HepG2 (cell line): Measurements from ENCODE around the gene ARHGEF4. TPM values are rescaled to one million over a fixed set of nuclear protein-coding genes. Genes with fewer than 3 reads are reported as not detected.

Source experiments
- BORCS8-MEF2B ChIP-seq: sonication (generic); formaldehyde crosslinking; IDR thresholded peaks from 2 replicates; pipeline ENCODE4 v1.8.0; 2022; ENCODE audit warnings: mild to moderate bottlenecking, missing genetic modification reagents
- DR1 ChIP-seq: sonication (generic); formaldehyde crosslinking; IDR thresholded peaks from 2 replicates; pipeline ENCODE4 v1.8.0; 2021; ENCODE audit warnings: mild to moderate bottlenecking, missing genetic modification reagents, inconsistent platforms
- ELF1 ChIP-seq: sonication (generic); formaldehyde crosslinking; IDR thresholded peaks from 2 replicates; pipeline ENCODE4 v1.4.0; 2020; ENCODE audit warnings: missing genetic modification reagents
- ELF3 ChIP-seq: IDR thresholded peaks from 2 replicates; pipeline ENCODE4 v1.6.1; 2016; ENCODE audit warnings: missing genetic modification reagents, missing compliant biosample characterization
- ESRRA ChIP-seq: sonication (generic); formaldehyde crosslinking; IDR thresholded peaks from 2 replicates; pipeline ENCODE4 v1.5.1; 2020; ENCODE audit warnings: mild to moderate bottlenecking, low read depth, missing genetic modification reagents
- ETV5 ChIP-seq: IDR thresholded peaks from 2 replicates; pipeline ENCODE4 v1.6.1; 2018; ENCODE audit warnings: missing biosample characterization, missing genetic modification reagents, inconsistent platforms, borderline replicate concordance
- FOSL1 ChIP-seq: sonication (generic); formaldehyde crosslinking; IDR thresholded peaks from 2 replicates; pipeline ENCODE4 v1.9.0; 2021; ENCODE audit warnings: missing genetic modification reagents, borderline replicate concordance
- GABPA ChIP-seq, 2 experiments: IDR thresholded peaks; 2 replicates each; pipeline ENCODE4 v1.6.1; 2011 to 2016; ENCODE audit warnings: low read depth in 2 of 2, low read length in 1 of 2, missing biosample characterization in 1 of 2, missing genetic modification characterization in 1 of 2
- GABPB1 ChIP-seq: IDR thresholded peaks from 2 replicates; pipeline ENCODE4 v1.6.1; 2016; ENCODE audit warnings: mild to moderate bottlenecking, missing genetic modification reagents, moderate library complexity, missing compliant biosample characterization
- MTA1 ChIP-seq: sonication (generic); formaldehyde crosslinking; IDR thresholded peaks from 2 replicates; pipeline ENCODE4 v1.4.0; 2020; ENCODE audit warnings: missing genetic modification reagents, mild to moderate bottlenecking, borderline replicate concordance
- MYNN ChIP-seq: sonication (generic); formaldehyde crosslinking; IDR thresholded peaks from 2 replicates; pipeline ENCODE4 v1.4.0; 2020; ENCODE audit warnings: mild to moderate bottlenecking, low read depth, missing genetic modification reagents
- NCOA2 ChIP-seq: sonication (generic); formaldehyde crosslinking; IDR thresholded peaks from 2 replicates; pipeline ENCODE4 v1.8.0; 2022; ENCODE audit warnings: inconsistent platforms
- NFE2 ChIP-seq: sonication (generic); formaldehyde crosslinking; IDR thresholded peaks from 2 replicates; pipeline ENCODE4 v1.4.0; 2020; ENCODE audit warnings: missing genetic modification reagents
- NR2F6 ChIP-seq, 2 experiments: IDR thresholded peaks; 2 replicates each; pipeline ENCODE4 v1.6.1; 2016; ENCODE audit warnings: antibody characterized with exemption in 1 of 2, mild to moderate bottlenecking in 1 of 2
- RBFOX2 ChIP-seq: fragments of 200-400 bp; formaldehyde crosslinking; IDR thresholded peaks from 2 replicates; pipeline ENCODE4 v1.6.1; 2017; ENCODE audit warnings: low read depth, mild to moderate bottlenecking, low read length
- RFXAP ChIP-seq: sonication (generic); formaldehyde crosslinking; IDR thresholded peaks from 2 replicates; pipeline ENCODE4 v1.4.0; 2020; ENCODE audit warnings: missing genetic modification reagents, borderline replicate concordance
- RORA ChIP-seq: sonication (generic); formaldehyde crosslinking; IDR thresholded peaks from 2 replicates; pipeline ENCODE4 v1.5.0; 2020; ENCODE audit warnings: mild to moderate bottlenecking, missing genetic modification reagents, moderate library complexity
- SATB2 ChIP-seq: sonication (generic); formaldehyde crosslinking; IDR thresholded peaks from 2 replicates; pipeline ENCODE4 v1.5.0; 2020; ENCODE audit warnings: missing genetic modification reagents
- SMC3 ChIP-seq: IDR thresholded peaks from 2 replicates; pipeline ENCODE4 v1.6.1; 2011; ENCODE audit warnings: low read length, improper control_type of control experiment
- SRSF4 ChIP-seq: fragments of 200-400 bp; formaldehyde crosslinking; IDR thresholded peaks from one replicate; pipeline ENCODE4 v1.6.1; 2018; ENCODE audit warnings: mild to moderate bottlenecking, low read depth, low read length, moderate library complexity; ENCODE audit not compliant: poor library complexity, severe bottlenecking
- STAG1 ChIP-seq: sonication (generic); formaldehyde crosslinking; IDR thresholded peaks from 2 replicates; pipeline ENCODE4 v1.4.0; 2020; ENCODE audit warnings: missing genetic modification reagents
- ZNF33B ChIP-seq: sonication (generic); formaldehyde crosslinking; IDR thresholded peaks from 2 replicates; pipeline ENCODE4 v1.5.1; 2020; ENCODE audit warnings: mild to moderate bottlenecking, missing genetic modification reagents
- ZNF354B ChIP-seq: sonication (generic); formaldehyde crosslinking; IDR thresholded peaks from 2 replicates; pipeline ENCODE4 v1.8.0; 2022; ENCODE audit warnings: mild to moderate bottlenecking, missing genetic modification reagents
- ZNF484 ChIP-seq: sonication (generic); formaldehyde crosslinking; IDR thresholded peaks from 2 replicates; pipeline ENCODE4 v1.5.1; 2020; ENCODE audit warnings: mild to moderate bottlenecking, low read depth, missing genetic modification reagents, borderline replicate concordance
- ZNF549 ChIP-seq: sonication (generic); formaldehyde crosslinking; IDR thresholded peaks from 2 replicates; pipeline ENCODE4 v1.5.0; 2020; ENCODE audit warnings: missing genetic modification reagents
- polyA plus RNA-seq, 8 experiments: library from polyadenylated mRNA; depleted of rRNA in 3 of 8; stranded (reverse) in 7 of 8; unstranded in 1 of 8; fragments of >200 nt; fragmentation: Illumina TruSeq in 4 of 8; extraction: Trizol in 4 of 8; gene quantifications; 2 replicates each; pipeline versions ENCODE4 v1.2.1 to v1.2.3, GENCODE V29; 2011 to 2016; ENCODE audit warnings: low read depth in 4 of 8, missing spikeins in 1 of 8, mixed read lengths in 1 of 8; ENCODE audit not compliant: insufficient read depth in 1 of 8
- total RNA-seq, 5 experiments: library from RNA; depleted of rRNA; stranded (reverse); fragments of >200 nt; fragmentation: Illumina TruSeq; extraction: Trizol; gene quantifications; 2 replicates each; pipeline ENCODE4 v1.2.3, GENCODE V29; 2016; ENCODE audit warnings: low read depth in 1 of 5
- TF ChIP-seq, protein P1 (sequence below): sonication (generic); formaldehyde crosslinking; conservative IDR thresholded peaks from 2 replicates; pipeline ENCODE4 v1.8.0; 2022; ENCODE audit warnings: missing genetic modification reagents
- TF ChIP-seq, protein P2 (sequence below): sonication (generic); IDR thresholded peaks from 2 replicates; pipeline ENCODE4 v1.6.1; 2016; ENCODE audit warnings: low read depth, borderline replicate concordance
- TF ChIP-seq, protein P3 (sequence below): IDR thresholded peaks from 2 replicates; pipeline ENCODE4 v1.6.1; 2016; ENCODE audit warnings: missing compliant biosample characterization, missing genetic modification reagents, borderline replicate concordance
- TF ChIP-seq, protein P4 (sequence below): sonication (generic); formaldehyde crosslinking; IDR thresholded peaks from 2 replicates; pipeline ENCODE4 v1.4.0; 2020; ENCODE audit warnings: mild to moderate bottlenecking, missing genetic modification reagents

ARHGEF4 gene
- total and polyA plus RNA-seq, 2 of the 13 experiments (the other 11 are each of a cell fraction or from before 2014, with no cell fraction given): 0.11 to 0.13 TPM

DNA sequence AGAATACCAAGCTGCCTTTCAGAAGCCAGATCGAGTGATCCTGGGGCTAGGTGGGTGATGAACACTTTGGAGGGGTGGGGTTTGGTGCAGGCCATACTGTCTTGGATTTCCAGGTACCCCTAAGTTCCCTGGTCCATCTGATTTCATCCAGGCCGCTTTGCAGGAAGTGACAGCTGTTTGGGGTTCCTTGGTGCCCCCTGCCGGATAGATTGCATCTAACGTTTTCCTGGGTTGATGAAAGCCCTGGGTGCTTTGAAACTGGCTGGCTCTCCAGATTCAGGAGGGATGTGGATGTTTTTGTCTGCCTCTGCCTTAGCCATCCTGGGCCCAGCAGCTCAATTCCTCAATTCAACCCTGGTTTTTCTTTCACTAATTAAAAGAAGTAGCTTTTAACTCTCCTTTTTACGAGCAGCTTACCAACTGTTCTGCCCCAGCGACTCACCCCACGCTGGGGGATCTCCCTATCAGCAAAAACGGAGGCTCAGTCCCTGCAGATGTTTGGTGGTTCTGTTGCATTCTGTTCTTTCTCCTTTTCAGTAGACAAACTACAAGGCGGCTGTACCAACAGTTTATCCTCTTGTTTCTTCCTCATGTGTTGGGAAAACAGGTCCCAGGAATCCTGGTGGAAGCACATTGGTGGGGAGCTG lies 37.1 kb downstream of the ARHGEF4 start (continued):
- no peak for TF ChIP-seq RORA
- TF ChIP-seq ZNF484 (CRISPR knock-in tag): no peak
- no peak for TF ChIP-seq NCOA2
- peak; percentile 65 for TF ChIP-seq STAG1
- TF ChIP-seq, protein P1, sequence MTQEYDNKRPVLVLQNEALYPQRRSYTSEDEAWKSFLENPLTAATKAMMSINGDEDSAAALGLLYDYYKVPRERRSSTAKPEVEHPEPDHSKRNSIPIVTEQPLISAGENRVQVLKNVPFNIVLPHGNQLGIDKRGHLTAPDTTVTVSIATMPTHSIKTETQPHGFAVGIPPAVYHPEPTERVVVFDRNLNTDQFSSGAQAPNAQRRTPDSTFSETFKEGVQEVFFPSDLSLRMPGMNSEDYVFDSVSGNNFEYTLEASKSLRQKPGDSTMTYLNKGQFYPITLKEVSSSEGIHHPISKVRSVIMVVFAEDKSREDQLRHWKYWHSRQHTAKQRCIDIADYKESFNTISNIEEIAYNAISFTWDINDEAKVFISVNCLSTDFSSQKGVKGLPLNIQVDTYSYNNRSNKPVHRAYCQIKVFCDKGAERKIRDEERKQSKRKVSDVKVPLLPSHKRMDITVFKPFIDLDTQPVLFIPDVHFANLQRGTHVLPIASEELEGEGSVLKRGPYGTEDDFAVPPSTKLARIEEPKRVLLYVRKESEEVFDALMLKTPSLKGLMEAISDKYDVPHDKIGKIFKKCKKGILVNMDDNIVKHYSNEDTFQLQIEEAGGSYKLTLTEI (CRISPR knock-in tag): no peak
- no peak for TF ChIP-seq SATB2 (CRISPR knock-in tag)
- peak; percentile 62; the same call in 1 of the 2 replicates for TF ChIP-seq GABPB1 (CRISPR knock-in tag)
- no peak for TF ChIP-seq FOSL1
- TF ChIP-seq ZNF354B: no peak
- no peak for TF ChIP-seq ZNF33B (CRISPR knock-in tag)
- TF ChIP-seq ETV5 (CRISPR knock-in tag): peak; percentile 40; the same call in 1 of the 2 replicates
- TF ChIP-seq, protein P2, sequence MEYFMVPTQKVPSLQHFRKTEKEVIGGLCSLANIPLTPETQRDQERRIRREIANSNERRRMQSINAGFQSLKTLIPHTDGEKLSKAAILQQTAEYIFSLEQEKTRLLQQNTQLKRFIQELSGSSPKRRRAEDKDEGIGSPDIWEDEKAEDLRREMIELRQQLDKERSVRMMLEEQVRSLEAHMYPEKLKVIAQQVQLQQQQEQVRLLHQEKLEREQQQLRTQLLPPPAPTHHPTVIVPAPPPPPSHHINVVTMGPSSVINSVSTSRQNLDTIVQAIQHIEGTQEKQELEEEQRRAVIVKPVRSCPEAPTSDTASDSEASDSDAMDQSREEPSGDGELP: peak; percentile 90
- no peak for TF ChIP-seq SRSF4
- TF ChIP-seq ELF3 (CRISPR knock-in tag): peak; percentile 89
- TF ChIP-seq, protein P3, sequence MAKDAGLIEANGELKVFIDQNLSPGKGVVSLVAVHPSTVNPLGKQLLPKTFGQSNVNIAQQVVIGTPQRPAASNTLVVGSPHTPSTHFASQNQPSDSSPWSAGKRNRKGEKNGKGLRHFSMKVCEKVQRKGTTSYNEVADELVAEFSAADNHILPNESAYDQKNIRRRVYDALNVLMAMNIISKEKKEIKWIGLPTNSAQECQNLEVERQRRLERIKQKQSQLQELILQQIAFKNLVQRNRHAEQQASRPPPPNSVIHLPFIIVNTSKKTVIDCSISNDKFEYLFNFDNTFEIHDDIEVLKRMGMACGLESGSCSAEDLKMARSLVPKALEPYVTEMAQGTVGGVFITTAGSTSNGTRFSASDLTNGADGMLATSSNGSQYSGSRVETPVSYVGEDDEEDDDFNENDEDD (CRISPR knock-in tag): no peak
- TF ChIP-seq ZNF549 (CRISPR knock-in tag): no peak
- TF ChIP-seq, protein P4, sequence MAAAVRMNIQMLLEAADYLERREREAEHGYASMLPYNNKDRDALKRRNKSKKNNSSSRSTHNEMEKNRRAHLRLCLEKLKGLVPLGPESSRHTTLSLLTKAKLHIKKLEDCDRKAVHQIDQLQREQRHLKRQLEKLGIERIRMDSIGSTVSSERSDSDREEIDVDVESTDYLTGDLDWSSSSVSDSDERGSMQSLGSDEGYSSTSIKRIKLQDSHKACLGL (CRISPR knock-in tag): no peak
- peak; percentile 92 for TF ChIP-seq SMC3
- TF ChIP-seq ESRRA: no peak
- TF ChIP-seq NR2F6 (IDR thresholded peaks at IDR 0.05): no peak
- no peak for TF ChIP-seq NR2F6 (CRISPR knock-in tag; IDR thresholded peaks at IDR 0.05)
- TF ChIP-seq DR1 (CRISPR knock-in tag): no peak
- TF ChIP-seq MYNN (CRISPR knock-in tag): no peak
- peak; percentile 43; the same call in 1 of the 2 replicates for TF ChIP-seq BORCS8-MEF2B (CRISPR knock-in tag)
- TF ChIP-seq MTA1 (CRISPR knock-in tag): no peak
- TF ChIP-seq RFXAP (CRISPR knock-in tag): no peak
- TF ChIP-seq RBFOX2: no peak
- TF ChIP-seq ELF1 (CRISPR knock-in tag): peak; percentile 64
- no peak for TF ChIP-seq GABPA (IDR thresholded peaks at IDR 0.05; ENCODE audit: low read depth, low read length)
- peak; percentile 43; the same call in 1 of the 2 replicates for TF ChIP-seq GABPA (CRISPR knock-in tag; IDR thresholded peaks at IDR 0.05; ENCODE audit: low read depth)
- no peak for TF ChIP-seq NFE2
